SH-SY5Y (cell line): ENCODE measurements around the gene DUSP23.

Source experiments
- GATA2 ChIP-seq: IDR thresholded peaks from 2 replicates; pipeline ENCODE4 v1.6.1; 2011; ENCODE audit warnings: mild to moderate bottlenecking, low read depth, low read length
- GATA3 ChIP-seq: IDR thresholded peaks from 2 replicates; pipeline ENCODE4 v1.6.1; 2011; ENCODE audit warnings: low read depth, mild to moderate bottlenecking, low read length, moderate library complexity

DNA sequence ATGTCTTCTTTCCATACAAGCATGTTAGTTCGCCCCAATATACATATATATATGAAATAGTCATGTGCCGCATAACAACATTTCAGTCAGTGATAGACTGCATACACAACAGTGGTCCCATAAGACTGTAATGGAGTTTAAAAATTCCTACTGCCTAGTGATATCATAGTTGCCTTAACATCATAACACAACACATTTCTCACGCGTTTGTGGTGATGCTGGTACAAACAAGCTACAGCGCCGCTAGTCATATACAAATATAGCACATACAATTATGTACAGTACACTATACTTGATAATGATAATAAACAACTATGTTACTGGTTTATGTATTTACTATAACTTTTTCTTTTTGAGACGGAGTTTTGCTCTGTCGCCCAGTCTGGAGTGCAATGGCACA lies 35.2 kb downstream of the DUSP23 start:
- no peak for TF ChIP-seq GATA3
- no peak for TF ChIP-seq GATA2
